Esophagus (tissue), 2 donors: ENCODE data around the gene CARNS1. TPM values are rescaled to one million over a fixed set of nuclear protein-coding genes. Genes with fewer than 3 reads are reported as not detected.
"Not testable (repeated sequence)": the region's sequence is repeated elsewhere in the genome, so short reads cannot be mapped to it uniquely, and the experiment has no call there.

Experiments
- H3K27ac ChIP-seq, 2 donors: one replicate each; pipeline ENCODE4 v1.5.1; 2013; ENCODE audit warnings: low read depth in 2 of 2, mild to moderate bottlenecking in 2 of 2, inconsistent platforms in 1 of 2, low read length in 1 of 2, moderate library complexity in 1 of 2
- H3K27me3 ChIP-seq, 2 donors: one replicate each; pipeline ENCODE4 v1.6.1; 2013; ENCODE audit warnings: low read length in 2 of 2, control low read depth in 1 of 2, mild to moderate bottlenecking in 1 of 2; ENCODE audit not compliant: insufficient read depth in 2 of 2, control insufficient read depth in 1 of 2
- H3K36me3 ChIP-seq, 2 donors: one replicate each; pipeline ENCODE4 v1.6.1; 2013; ENCODE audit warnings: low read length in 1 of 2; ENCODE audit not compliant: control insufficient read depth in 2 of 2, insufficient read depth in 2 of 2
- H3K4me1 ChIP-seq, 2 donors: one replicate each; pipeline ENCODE4 v1.6.1; 2013; ENCODE audit warnings: low read length in 1 of 2; ENCODE audit not compliant: control insufficient read depth in 2 of 2, insufficient read depth in 2 of 2
- H3K4me3 ChIP-seq, 2 donors: one replicate each; pipeline ENCODE4 v1.5.1; 2013; ENCODE audit warnings: low read length in 2 of 2, mild to moderate bottlenecking in 2 of 2, low read depth in 1 of 2, moderate library complexity in 1 of 2
- H3K9me3 ChIP-seq, 2 donors: one replicate each; pipeline ENCODE4 v1.6.1; 2013; ENCODE audit warnings: mild to moderate bottlenecking in 2 of 2, low read depth in 1 of 2, low read length in 1 of 2, moderate library complexity in 1 of 2; ENCODE audit not compliant: control insufficient read depth in 2 of 2, insufficient read depth in 1 of 2
- WGBS, 2 donors: extraction: QIAGEN DNeasy Blood & Tissue Kit; methylation state at CpG; one replicate each; pipeline ENCODE4 v1.1.7; 2013; 5-methylcytosine and 5-hydroxymethylcytosine counted together
- polyA plus RNA-seq, 2 donors: library from polyadenylated mRNA; stranded (reverse); fragments of 200-250 nt; gene quantifications; one replicate each; pipeline ENCODE4 v1.2.3, GENCODE V29; 2013
- donor health status: healthy with polysubstance abuse.
- donor health status: Bipolar disorder and iron deficiency.

Gene CARNS1
- polyA plus RNA-seq, 2 donors = 0.21 to 0.29 TPM

GRCh38 chr11:67427364-67427859, 11.9 kb downstream of the CARNS1 start:
- H3K4me1 ChIP-seq, H3K9me3 ChIP-seq, H3K27me3 ChIP-seq: not testable (repeated sequence)
- Histone ChIP-seq H3K4me3 (peak overlapping the region; percentile 89 to 94), H3K27ac (peak overlapping the region; percentile 82 to 90), H3K36me3 (peaks cover 0 to 15% of the 10 kb centered on the region in 2 donors)
- 71 to 72% methylated on average over 19 of the region's 19 CpGs for WGBS, 2 donors

- no peaks in the 10 kb centered on the region for H3K9me3 ChIP-seq
- H3K36me3 ChIP-seq = peaks cover 0 to 24% of the 10 kb centered on the region in 2 donors
- H3K27ac ChIP-seq = peak within 1 kb of the TSS; percentile 95
- peaks cover 2 to 12% of the 10 kb centered on the region in 2 donors for H3K4me1 ChIP-seq
- no peaks in the 10 kb centered on the region for H3K27me3 ChIP-seq
- H3K4me3 ChIP-seq = peak within 1 kb of the TSS; percentile 89 to 94
- 0% methylated on average over 61 to 68 of the region's 68 CpGs for WGBS, 2 donors
Observed at GRCh38 chr11:67428052-67429001, 12.8 kb downstream of the CARNS1 start, which contains the start of gene RPS6KB2. Gene RPS6KB2 (plus strand): TSS chr11:67428494. CDS start chr11:67428546, 52 bp downstream.

DNA sequence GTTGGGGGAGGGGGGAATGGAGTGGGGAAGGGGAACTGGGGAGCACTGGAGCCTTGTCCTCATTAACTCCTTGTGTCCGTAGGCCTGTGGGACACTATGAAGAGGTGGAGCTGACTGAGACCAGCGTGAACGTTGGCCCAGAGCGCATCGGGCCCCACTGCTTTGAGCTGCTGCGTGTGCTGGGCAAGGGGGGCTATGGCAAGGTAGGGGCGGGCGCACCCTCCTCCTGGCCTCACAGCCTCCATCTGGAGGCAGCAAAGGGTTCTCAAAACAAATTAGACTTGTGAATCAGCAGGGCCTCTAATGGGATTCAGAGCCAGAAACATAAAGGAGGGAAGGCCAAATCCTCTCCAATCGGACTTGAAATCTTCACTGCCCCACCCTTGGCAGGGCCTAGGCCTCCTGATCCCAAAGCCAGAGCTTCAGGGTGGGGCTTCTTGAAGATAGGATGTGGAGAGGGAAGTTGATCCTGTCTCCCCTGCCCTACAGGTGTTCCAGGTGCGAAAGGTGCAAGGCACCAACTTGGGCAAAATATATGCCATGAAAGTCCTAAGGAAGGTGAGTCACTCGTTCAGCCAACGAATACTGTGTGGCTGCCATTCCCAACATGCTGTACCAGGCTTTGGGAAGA, 13.7 kb downstream of the CARNS1 start:
- peak overlapping the region; percentile 95 for H3K27ac ChIP-seq

DNA sequence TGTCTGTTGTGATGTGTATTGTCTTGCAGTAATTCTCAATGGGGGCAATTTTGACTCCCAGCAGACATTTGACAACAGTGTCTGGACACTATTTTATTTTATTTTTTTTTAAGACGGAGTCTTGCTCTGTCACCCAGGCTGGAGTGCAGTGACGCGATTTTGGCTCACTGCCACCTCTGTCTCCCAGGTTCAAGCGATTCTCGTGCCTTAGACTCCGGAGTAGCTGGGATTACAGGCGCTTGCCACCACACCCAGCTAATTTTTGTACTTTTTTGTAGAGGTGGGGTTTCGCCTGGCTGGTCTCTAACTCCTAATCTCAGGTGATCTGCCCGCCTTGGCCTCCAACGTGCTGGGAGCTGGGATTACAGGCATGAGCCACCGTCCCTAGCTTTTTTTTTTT, 14.2 kb downstream of the CARNS1 start:
- Histone ChIP-seq H3K36me3 (peaks cover 0 to 37% of the 10 kb centered on the region in 2 donors), H3K4me1 (peaks cover 2 to 19% of the 10 kb centered on the region in 2 donors), H3K9me3 (no peaks in the 10 kb centered on the region), H3K4me3 (peak overlapping the region in 1 of 2 donors; percentile 89), H3K27me3 (no peaks in the 10 kb centered on the region), H3K27ac (peak overlapping the region; percentile 95)
- WGBS, 2 donors = 61 to 65% methylated on average over 11 of the region's 11 CpGs

More for the DNA sequence above, 13.7 kb downstream of the CARNS1 start:
- Histone ChIP-seq H3K9me3 (no peaks in the 10 kb centered on the region), H3K27me3 (no peaks in the 10 kb centered on the region), H3K4me3 (peak overlapping the region; percentile 89 to 94), H3K4me1 (peaks cover 2 to 14% of the 10 kb centered on the region in 2 donors), H3K36me3 (peaks cover 0 to 31% of the 10 kb centered on the region in 2 donors)
- WGBS, 2 donors = 29 to 33% methylated on average over 12 of the region's 12 CpGs

GRCh38 chr11:67431346-67432249, 16.1 kb downstream of the CARNS1 start:
- no peak overlapping the region for H3K27ac ChIP-seq
- H3K4me1 ChIP-seq = peaks cover 8 to 23% of the 10 kb centered on the region in 2 donors
- H3K9me3 ChIP-seq = no peaks in the 10 kb centered on the region
- WGBS, 2 donors = 89 to 90% methylated on average over 24 of the region's 24 CpGs
- no peak overlapping the region for H3K4me3 ChIP-seq
- H3K36me3 ChIP-seq = peaks cover 3 to 54% of the 10 kb centered on the region in 2 donors
- no peaks in the 10 kb centered on the region for H3K27me3 ChIP-seq

DNA sequence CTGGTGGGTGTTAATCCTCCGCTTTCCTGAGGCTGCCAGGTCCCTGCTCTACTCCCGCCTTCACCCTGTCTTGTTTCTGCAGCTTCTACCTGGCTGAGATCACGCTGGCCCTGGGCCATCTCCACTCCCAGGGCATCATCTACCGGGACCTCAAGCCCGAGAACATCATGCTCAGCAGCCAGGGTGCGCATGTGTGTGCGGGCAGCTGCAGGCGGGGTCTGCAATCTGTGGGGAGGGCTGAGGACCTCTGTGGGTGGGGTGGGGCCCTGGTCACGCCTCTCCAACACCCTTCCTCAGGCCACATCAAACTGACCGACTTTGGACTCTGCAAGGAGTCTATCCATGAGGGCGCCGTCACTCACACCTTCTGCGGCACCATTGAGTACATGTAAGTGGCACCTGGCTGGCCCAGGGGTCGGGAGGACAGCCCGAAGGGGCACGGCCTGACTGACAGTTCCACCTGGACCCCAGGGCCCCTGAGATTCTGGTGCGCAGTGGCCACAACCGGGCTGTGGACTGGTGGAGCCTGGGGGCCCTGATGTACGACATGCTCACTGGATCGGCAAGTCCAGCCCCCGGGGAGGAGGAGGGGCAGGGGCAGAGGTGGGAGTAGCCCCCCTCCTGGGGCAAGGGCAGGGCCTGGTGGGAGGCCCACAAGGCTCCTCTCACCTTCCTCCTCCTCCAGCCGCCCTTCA, 17.3 kb downstream of the CARNS1 start:
- H3K27ac ChIP-seq = no peak overlapping the region
- peaks cover 8 to 22% of the 10 kb centered on the region in 2 donors for H3K4me1 ChIP-seq
- H3K9me3 ChIP-seq = no peaks in the 10 kb centered on the region
- no peak overlapping the region for H3K4me3 ChIP-seq
- 84 to 87% methylated on average over 22 of the region's 22 CpGs for WGBS, 2 donors
- H3K27me3 ChIP-seq = no peaks in the 10 kb centered on the region
- peaks cover 3 to 58% of the 10 kb centered on the region in 2 donors for H3K36me3 ChIP-seq

DNA sequence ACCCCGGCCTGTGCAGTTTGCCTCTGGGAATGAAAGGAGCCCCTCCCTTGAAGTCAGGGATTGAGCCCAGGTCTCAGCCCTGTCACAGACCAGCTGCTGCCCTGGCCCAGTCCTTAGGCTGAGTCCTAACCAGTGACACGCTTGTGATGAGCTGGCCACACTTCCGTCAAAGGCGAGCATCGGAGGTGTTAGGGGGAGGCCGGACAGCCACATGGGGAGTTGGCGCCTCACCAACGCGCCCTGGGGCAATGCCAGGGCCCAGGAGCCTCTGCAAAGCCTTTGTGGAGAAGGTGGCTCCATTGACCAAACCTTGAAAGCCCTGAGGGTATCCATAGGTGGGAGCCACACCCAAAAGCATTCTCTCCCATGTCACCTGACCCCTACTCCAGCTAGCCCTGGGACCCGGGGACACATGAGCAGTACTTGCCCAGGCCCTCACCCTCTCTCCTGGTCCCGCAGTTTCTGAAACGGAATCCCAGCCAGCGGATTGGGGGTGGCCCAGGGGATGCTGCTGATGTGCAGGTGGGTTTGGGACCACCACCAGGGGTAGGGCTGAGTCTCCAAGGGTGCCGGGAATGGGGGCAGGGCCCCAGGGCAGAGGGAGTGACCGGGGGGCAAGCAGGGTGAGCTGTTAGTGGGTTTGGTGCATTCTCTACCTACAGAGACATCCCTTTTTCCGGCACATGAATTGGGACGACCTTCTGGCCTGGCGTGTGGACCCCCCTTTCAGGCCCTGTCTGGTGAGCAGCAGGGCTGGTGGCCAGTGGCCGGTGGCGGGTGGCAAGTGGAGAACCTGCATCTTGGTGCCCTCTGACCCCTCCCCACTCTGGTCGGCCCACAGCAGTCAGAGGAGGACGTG, 18.3 kb downstream of the CARNS1 start:
- H3K4me3 ChIP-seq = no peak overlapping the region
- H3K4me1 ChIP-seq = peaks cover 8 to 22% of the 10 kb centered on the region in 2 donors
- H3K27me3 ChIP-seq = no peaks in the 10 kb centered on the region
- no peak overlapping the region for H3K27ac ChIP-seq
- WGBS, 2 donors = 77 to 78% methylated on average over 22 of the region's 22 CpGs
- H3K36me3 ChIP-seq = peaks cover 3 to 67% of the 10 kb centered on the region in 2 donors
- H3K9me3 ChIP-seq = no peaks in the 10 kb centered on the region

DNA sequence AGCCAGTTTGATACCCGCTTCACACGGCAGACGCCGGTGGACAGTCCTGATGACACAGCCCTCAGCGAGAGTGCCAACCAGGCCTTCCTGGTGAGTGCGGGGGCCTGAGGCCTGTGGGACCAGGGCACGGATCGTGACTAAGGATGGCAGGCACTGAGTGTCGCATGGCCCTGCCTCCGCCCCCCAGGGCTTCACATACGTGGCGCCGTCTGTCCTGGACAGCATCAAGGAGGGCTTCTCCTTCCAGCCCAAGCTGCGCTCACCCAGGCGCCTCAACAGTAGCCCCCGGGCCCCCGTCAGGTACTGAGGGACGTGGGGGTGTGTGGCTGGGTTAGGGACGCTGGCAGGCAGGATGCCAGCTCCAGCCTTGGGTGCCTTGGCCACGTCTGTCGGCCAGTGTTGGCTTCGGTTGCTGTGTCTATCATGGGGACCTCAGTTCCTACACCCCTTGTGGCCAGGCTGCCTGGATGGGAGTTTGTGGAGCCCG, 19.0 kb downstream of the CARNS1 start:
- H3K27me3 ChIP-seq = no peaks in the 10 kb centered on the region
- H3K27ac ChIP-seq = peak overlapping the region in 1 of 2 donors; percentile 22
- peaks cover 3 to 71% of the 10 kb centered on the region in 2 donors for H3K36me3 ChIP-seq
- peaks cover 9 to 20% of the 10 kb centered on the region in 2 donors for H3K4me1 ChIP-seq
- H3K4me3 ChIP-seq = no peak overlapping the region
- 70 to 76% methylated on average over 23 of the region's 23 CpGs for WGBS, 2 donors
- no peaks in the 10 kb centered on the region for H3K9me3 ChIP-seq
